ENCODE measurements around the gene AP4M1. TPM values are rescaled to one million over a fixed set of nuclear protein-coding genes. Genes with fewer than 3 reads are reported as not detected.
A peak's percentile ranks its signal among the peaks of the same experiment; 100 is the strongest.

AP4M1 gene
- total RNA-seq, 1 experiment from 2014 or later: 17.9 TPM

DNA sequence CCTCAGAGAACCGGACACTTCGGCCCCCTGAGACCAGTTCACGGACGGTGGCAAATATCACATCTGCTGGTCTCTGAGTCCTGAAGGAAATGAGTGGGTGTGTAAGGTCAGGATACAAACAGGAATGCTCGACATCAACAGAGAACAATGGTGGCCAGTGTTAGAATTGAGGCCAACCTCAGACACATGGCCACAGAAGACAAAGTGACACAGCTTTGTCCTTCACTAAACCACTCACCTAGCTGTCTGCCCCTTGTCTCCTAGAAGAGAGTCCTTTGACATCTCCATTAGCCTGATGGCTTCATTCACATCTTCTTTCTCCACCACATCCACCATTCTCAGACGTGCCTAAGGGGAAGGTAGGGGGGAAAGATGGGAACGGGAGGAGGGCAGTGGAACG is 8.4 kb upstream of the AP4M1 start:
- ATAC-seq: no peak
- H2AFZ ChIP-seq (ENCODE audit: low read length): no peak overlapping the region
- H3K4me3 ChIP-seq (ENCODE audit: low read length): no peak overlapping the region
- no peak overlapping the region for H3K4me2 ChIP-seq (ENCODE audit: low read length)
- TF ChIP-seq, protein P1, sequence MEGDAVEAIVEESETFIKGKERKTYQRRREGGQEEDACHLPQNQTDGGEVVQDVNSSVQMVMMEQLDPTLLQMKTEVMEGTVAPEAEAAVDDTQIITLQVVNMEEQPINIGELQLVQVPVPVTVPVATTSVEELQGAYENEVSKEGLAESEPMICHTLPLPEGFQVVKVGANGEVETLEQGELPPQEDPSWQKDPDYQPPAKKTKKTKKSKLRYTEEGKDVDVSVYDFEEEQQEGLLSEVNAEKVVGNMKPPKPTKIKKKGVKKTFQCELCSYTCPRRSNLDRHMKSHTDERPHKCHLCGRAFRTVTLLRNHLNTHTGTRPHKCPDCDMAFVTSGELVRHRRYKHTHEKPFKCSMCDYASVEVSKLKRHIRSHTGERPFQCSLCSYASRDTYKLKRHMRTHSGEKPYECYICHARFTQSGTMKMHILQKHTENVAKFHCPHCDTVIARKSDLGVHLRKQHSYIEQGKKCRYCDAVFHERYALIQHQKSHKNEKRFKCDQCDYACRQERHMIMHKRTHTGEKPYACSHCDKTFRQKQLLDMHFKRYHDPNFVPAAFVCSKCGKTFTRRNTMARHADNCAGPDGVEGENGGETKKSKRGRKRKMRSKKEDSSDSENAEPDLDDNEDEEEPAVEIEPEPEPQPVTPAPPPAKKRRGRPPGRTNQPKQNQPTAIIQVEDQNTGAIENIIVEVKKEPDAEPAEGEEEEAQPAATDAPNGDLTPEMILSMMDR (conservative IDR thresholded peaks at IDR 0.05; ENCODE audit: low read depth, low read length): no peak
- no peak for TF ChIP-seq EZH2 (IDR thresholded peaks at IDR 0.05; ENCODE audit: low read length, unreplicated experiment)
- no peak for TF ChIP-seq EZH2phosphoT487 (IDR thresholded peaks at IDR 0.05; ENCODE audit: borderline replicate concordance, low read length)
- no peaks in the 10 kb centered on the region for H3K9me2 ChIP-seq (replicated peaks; ENCODE audit: low read length)
- H3K27me3 ChIP-seq (ENCODE audit: low read length): no peaks in the 10 kb centered on the region
- H3K9me3 ChIP-seq (ENCODE audit: low read length): no peaks in the 10 kb centered on the region
- POLR2A ChIA-PET (ENCODE audit: unreplicated experiment): no interaction called here
- no peak overlapping the region for H3K9ac ChIP-seq (ENCODE audit: low read length)
- TSS peak; percentile 18 for BruUV-seq (replicated peaks)
- H3K4me1 ChIP-seq (ENCODE audit: insufficient read depth, low read length): peaks cover 15% of the 10 kb centered on the region
- H3K79me2 ChIP-seq (ENCODE audit: low read length): peaks cover 37% of the 10 kb centered on the region
- no peak overlapping the region for H3K27ac ChIP-seq (ENCODE audit: low read length)
- intact Hi-C loops (cut with micrococcal nuclease): no loop called here
- DNase-seq: no peak
- no peaks in the 10 kb centered on the region for H3F3A ChIP-seq (ENCODE audit: low read length, unreplicated experiment)
- peaks cover 10% of the 10 kb centered on the region; the same call in 1 of the 2 replicates for H4K20me1 ChIP-seq (ENCODE audit: low read length)
- CTCF ChIA-PET: no interaction called here
- H3K36me3 ChIP-seq (ENCODE audit: low read depth, low read length): peaks cover 64% of the 10 kb centered on the region

DNA sequence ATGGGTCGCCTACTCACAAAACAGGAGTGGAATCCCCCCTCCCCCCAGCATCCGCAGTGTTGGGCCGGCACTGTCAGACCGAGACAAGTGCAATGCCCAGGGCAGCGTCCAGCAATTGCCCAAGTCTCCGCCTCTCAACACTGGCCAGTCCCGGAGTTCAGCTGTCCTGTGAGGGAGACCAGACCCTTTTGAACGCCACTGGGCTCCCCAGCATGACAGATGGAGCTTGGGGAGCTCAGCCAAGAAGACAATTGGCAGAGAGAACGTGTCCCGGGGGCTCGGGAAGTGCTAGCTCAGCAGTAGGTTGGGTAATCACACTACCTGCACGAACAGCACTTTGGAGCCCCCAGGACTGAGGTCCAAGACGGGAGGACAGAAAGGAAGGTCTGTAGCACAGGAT is 7.9 kb upstream of the AP4M1 start:
- no peaks in the 10 kb centered on the region for H3F3A ChIP-seq (ENCODE audit: low read length, unreplicated experiment)
- H4K20me1 ChIP-seq (ENCODE audit: low read length): peaks cover 14% of the 10 kb centered on the region; the same call in 1 of the 2 replicates
- H3K4me2 ChIP-seq (ENCODE audit: low read length): no peak overlapping the region
- no peak overlapping the region for H2AFZ ChIP-seq (ENCODE audit: low read length)
- no TSS peak for BruUV-seq (replicated peaks)
- peaks cover 37% of the 10 kb centered on the region for H3K79me2 ChIP-seq (ENCODE audit: low read length)
- DNase-seq (no peak), ATAC-seq (no peak)
- CTCF ChIA-PET: no interaction called here
- H3K9me3 ChIP-seq (ENCODE audit: low read length): no peaks in the 10 kb centered on the region
- peaks cover 11% of the 10 kb centered on the region for H3K4me1 ChIP-seq (ENCODE audit: insufficient read depth, low read length)
- TF ChIP-seq EZH2phosphoT487 (IDR thresholded peaks at IDR 0.05; ENCODE audit: borderline replicate concordance, low read length) (no peak), EZH2 (IDR thresholded peaks at IDR 0.05; ENCODE audit: low read length, unreplicated experiment) (no peak)
- TF ChIP-seq, protein P1 (conservative IDR thresholded peaks at IDR 0.05; ENCODE audit: low read depth, low read length): no peak
- no peaks in the 10 kb centered on the region for H3K9me2 ChIP-seq (replicated peaks; ENCODE audit: low read length)
- H3K27me3 ChIP-seq (ENCODE audit: low read length): no peaks in the 10 kb centered on the region
- no peak overlapping the region for H3K4me3 ChIP-seq (ENCODE audit: low read length)
- H3K27ac ChIP-seq (ENCODE audit: low read length): no peak overlapping the region
- H3K9ac ChIP-seq (ENCODE audit: low read length): no peak overlapping the region
- H3K36me3 ChIP-seq (ENCODE audit: low read depth, low read length): peaks cover 68% of the 10 kb centered on the region
- POLR2A ChIA-PET (ENCODE audit: unreplicated experiment): no interaction called here
- intact Hi-C loops (cut with micrococcal nuclease): no loop called here

DNA sequence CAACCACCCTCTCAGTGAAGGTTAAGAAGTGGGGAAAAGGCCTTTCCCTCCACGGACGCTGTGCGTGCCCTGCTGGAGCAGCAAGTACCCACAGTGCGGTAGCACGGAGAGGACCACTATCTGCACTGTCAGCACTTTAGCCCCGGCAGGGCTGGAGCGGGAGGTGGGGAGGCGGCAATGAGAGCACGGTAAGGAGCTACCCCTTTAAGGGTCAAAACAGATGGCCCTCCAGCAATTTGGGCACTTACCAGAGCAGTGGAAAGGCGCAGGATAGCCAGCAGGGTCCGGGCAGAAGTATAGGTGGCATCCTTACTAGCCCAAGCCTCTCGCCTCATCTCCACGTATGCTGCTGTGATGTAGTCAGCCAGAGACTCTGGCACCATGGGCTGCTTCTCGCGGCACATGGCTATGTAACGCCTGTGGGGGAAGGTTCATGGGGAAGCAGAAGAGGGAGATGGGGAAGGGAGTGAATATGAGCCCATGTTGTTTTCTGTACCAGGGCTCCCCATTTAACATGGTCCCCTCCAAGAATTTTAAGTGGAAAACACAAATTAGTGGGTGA is 7.4 kb upstream of the AP4M1 start:
- H3F3A ChIP-seq (ENCODE audit: low read length, unreplicated experiment): no peaks in the 10 kb centered on the region
- no peak for TF ChIP-seq EZH2phosphoT487 (IDR thresholded peaks at IDR 0.05; ENCODE audit: borderline replicate concordance, low read length)
- TF ChIP-seq EZH2 (IDR thresholded peaks at IDR 0.05; ENCODE audit: low read length, unreplicated experiment): no peak
- TF ChIP-seq, protein P1 (conservative IDR thresholded peaks at IDR 0.05; ENCODE audit: low read depth, low read length): no peak
- H3K27ac ChIP-seq (ENCODE audit: low read length): no peak overlapping the region
- H3K9me2 ChIP-seq (replicated peaks; ENCODE audit: low read length): no peaks in the 10 kb centered on the region
- peaks cover 8% of the 10 kb centered on the region; the same call in 1 of the 2 replicates for H3K4me1 ChIP-seq (ENCODE audit: insufficient read depth, low read length)
- no peak overlapping the region for H3K9ac ChIP-seq (ENCODE audit: low read length)
- CTCF ChIA-PET: no interaction called here
- no TSS peak for BruUV-seq (replicated peaks)
- peaks cover 73% of the 10 kb centered on the region for H3K36me3 ChIP-seq (ENCODE audit: low read depth, low read length)
- H3K4me3 ChIP-seq (ENCODE audit: low read length): no peak overlapping the region
- H3K27me3 ChIP-seq (ENCODE audit: low read length): no peaks in the 10 kb centered on the region
- H3K79me2 ChIP-seq (ENCODE audit: low read length): peaks cover 37% of the 10 kb centered on the region
- no peak overlapping the region for H3K4me2 ChIP-seq (ENCODE audit: low read length)
- ATAC-seq (no peak), DNase-seq (no peak)
- no peak overlapping the region for H2AFZ ChIP-seq (ENCODE audit: low read length)
- intact Hi-C loops (cut with micrococcal nuclease): no loop called here
- POLR2A ChIA-PET (ENCODE audit: unreplicated experiment): no interaction called here
- peaks cover 19% of the 10 kb centered on the region for H4K20me1 ChIP-seq (ENCODE audit: low read length)
- H3K9me3 ChIP-seq (ENCODE audit: low read length): no peaks in the 10 kb centered on the region

All from PC-3 (cell line).